Endothelial cell of hepatic sinusoid (primary cell): Measurements from ENCODE around the gene ARID5B.

Source experiments
- in situ Hi-C: cut with HindIII; loops from 2 replicates; pipeline ENCODE4 v1.10.0; 2017; ENCODE audit warnings: low sequenced_read_pairs

ARID5B gene

DNA sequence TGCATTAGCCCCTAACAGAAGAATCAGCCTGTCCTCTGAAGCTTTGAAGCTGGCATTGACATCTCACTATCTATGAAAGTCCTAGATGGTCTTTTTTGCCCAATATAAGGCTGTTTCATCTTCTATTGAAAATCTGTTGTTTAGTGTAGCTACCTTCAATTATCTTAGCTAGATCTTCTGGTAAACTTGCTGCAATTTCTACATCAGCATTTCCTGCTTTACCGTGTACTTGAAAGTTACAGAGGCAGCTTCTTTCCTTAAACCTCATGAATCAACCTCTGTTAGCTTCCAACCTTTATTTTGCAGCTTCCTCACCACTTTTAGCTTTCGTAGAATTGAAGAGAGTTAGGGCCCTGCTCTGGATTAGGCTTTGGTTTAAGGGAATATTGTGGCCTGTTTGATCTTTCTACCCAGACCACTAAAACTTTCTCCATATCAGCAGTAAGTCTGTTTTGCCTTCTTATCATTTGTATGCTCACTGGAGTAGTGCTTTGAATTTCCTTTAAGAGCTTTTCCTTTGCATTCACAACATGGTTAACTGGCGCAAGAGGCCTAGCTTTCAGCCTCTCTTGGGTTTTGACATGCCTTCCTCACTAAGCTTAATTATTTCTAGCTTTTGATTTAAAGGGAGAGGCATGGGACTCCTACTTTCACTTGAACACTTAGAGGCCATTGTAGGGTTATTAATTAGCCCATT lies 32.5 kb downstream of the ARID5B start:
- in situ Hi-C loops, result no loop called here

DNA sequence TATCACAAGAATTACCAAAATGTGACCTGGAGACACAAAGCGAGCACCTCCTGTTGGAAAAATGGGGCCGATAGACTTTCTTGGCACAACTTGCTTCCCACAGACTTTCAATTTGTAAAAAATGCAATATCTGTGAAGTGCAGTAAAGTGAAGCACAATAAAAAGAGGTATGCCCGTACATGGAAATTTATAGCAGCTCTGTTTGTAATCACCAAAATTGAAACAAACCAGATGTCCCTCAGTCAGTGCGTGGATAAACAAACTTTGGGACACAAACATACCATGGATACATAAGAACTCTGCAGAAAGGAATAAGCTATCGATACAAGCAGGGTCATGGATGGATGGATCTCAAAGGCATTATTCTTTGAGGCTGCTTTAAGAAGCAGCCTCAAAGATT lies 33.6 kb downstream of the ARID5B start:
- in situ Hi-C loops, result no loop called here

DNA sequence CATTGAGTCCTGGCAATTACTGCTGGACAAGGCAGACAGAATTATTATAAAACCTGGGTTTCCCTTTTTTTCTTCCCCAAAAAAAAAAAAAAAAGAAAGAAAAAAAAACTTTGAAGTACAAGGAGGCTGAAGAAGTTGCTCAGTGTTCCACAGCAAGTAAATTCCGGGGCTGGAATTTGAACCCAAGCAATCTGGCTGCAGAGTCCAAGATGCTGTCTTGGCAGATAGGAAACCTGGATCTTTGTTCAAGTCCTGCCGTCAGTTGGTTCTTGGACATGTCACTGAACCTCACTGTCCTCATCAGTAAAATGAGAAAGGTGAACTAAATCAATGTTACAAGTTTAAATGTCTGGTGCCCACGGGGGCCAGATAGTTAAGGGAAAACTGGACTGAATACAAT lies 35.3 kb downstream of the ARID5B start:
- in situ Hi-C loops, result no loop called here

DNA sequence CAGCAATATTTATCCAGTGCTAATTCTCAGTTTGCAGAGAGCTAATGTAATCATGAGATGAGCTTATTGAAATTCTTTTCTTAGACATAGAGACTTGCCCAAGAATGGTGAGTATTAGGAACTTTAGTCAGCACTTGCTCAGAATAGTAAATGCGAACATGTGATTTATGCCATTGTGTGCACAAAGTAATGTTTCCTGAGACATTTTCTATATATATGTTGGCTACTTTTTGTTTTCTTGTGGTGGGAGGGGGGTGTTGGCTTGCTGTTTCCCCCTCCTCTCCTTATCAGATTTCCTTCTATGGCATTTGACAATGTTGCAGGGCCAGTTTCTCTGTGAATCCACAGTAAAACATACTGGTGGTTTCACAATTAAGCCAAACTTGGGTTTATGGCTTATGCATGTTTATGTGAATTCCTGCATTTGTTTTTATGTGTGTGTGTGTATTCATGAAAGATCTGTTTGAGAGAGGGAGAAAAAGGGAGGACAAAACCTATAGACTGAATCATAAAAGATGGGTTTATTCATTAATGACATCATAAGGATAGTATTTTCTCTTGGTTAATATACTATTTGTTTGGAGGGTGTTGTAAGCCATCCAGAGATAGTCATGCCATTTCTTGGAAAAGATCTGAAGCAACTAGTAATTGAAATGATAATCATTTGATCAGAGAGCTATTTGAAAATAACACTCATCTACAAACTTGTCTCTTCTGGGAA lies 36.3 kb downstream of the ARID5B start:
- in situ Hi-C loops, result no loop called here

DNA sequence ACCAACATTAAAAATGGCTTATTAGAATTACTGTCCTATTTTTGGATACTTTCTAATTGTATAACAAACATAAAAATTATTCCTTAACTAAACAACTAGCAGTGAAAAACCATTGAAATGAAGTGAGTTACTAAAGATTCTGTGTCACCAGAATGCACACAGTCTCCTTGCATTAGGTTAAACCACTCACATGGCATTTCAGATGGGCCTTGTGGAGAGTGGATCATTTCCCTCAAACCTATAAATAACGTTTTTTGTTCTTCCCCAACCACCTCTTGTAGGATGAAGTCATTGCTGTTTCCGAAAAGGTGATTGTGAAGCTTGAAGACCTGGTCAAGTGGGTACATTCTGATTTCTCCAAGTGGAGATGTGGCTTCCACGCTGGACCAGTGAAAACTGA lies 38.4 kb downstream of the ARID5B start:
- in situ Hi-C loops, result no loop called here

DNA sequence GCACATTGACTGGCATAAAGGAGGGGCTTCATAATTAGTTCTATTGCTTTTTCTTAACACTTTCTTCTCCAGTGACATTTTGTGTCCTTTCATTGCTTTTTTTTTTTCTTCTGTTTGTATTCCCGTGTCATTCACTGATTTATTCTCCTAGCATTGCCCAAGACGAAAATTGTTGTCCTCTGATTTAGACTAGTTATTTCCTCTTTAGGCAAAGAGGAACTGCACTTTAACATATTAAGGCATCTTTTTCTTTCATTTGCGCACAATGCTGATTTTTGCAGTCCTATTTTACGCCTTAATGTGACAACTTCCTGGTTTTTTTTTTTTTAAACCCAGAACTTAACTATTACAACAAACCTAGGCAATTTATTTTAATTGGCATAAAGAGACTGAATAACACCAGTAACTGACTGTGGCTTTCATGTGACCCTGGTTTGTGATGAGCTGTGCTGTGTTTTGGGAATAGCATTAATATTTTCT lies 39.7 kb downstream of the ARID5B start:
- in situ Hi-C loops, result no loop called here

DNA sequence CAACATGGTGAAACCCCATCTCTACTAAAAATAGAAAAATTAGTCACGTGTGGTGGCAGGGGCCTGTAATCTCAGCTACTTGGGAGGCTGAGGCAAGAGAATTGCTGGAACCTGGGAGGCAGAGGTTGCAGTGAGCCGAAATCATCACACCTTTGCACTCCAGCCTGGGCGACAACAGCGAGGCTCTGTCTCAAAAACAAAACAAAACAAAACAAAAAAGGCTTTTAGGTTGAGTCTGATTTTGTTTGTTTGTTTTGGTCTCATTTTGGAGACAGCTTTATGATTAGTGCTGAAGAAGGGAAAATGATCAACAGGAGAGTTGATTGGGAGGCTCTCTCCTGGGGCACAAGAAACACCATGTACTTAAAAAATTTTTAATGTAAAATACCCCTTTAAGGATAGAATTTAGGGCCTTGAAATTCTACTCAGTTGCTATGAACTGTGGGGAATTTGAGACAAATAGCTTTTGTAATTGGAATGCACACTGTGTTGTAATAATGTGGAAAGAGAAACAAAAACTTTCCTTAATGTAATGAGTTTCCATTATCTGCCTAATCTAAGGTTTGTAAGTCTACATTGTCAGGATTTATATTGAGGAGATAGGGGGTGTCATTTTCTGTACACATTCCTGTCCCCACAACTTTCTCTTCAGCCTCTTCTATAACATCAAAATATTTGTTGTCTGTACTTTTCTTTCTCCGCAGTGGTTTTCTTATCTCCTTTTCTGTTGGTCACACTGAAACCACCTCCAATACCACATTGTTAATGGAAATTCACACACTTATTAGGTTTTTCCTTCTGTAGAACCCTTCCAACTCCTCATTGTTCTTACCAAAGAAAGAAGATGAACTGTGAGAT lies 41.3 kb downstream of the ARID5B start:
- in situ Hi-C loops, result no loop called here

DNA sequence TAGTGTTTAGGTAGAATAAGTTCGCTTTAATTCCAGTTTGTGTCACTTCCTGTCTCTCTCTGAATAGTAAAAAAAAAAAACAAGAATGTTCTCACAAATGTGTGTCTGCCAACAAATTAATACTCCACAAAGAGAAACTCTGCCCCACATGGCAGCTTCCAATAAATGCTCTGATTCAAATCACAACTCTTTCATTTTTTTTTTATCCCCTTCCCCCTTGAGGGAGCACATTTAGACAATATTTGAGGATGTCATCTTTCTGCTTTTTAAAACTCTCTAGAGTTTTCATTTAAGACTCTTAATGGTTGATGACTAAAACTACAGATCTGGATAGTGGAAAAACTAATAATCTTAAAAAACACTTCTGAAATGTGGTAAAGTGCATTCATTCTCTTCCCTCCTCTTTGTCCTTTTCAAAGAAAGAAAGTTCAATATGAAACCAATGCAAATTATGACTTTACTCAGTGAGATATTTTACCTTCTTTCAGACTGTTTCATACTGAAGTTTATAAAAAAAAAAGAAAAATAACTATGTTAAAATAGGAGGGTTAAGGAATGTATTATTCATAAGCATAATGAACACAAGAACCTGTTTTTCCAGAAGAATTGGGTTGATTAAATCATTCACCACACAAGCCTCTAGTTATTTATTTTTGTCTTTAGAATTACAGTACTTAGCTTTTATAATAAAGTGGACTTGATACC lies 42.3 kb downstream of the ARID5B start:
- in situ Hi-C loops, result no loop called here

DNA sequence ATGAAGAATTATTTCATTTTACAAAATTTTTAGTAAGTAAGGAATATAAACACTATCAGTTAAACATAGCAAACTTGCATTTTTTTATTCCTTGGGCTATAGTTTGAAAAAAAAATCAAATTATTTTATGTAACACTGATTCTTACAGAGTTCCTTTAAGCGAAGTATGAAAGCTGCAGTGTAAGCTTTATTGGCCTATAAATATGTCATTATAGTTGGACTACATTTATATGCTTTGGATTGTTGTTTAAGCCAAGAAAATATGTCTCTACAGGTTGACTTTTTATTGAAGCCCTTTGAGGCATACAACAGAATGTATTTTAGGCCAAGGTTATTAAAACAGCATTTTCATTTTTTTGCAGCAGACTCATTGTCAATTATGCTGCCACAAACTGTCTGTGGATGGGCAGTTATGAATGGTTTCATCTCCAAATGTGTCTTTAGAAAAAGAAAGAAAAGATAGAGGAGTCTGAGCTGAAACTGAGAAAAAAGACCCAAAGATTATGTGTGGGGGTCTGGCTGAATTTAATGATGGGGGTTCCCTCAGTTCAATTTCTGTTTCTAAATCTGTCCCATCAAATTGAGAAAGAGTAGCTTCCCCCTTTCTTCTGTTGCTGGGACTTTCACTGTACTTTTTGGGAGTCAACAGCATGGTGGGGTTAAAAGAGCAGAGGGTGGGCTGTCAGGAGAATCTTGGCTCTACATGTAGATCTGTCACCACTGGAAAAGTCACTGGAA lies 43.1 kb downstream of the ARID5B start:
- in situ Hi-C loops, result no loop called here

DNA sequence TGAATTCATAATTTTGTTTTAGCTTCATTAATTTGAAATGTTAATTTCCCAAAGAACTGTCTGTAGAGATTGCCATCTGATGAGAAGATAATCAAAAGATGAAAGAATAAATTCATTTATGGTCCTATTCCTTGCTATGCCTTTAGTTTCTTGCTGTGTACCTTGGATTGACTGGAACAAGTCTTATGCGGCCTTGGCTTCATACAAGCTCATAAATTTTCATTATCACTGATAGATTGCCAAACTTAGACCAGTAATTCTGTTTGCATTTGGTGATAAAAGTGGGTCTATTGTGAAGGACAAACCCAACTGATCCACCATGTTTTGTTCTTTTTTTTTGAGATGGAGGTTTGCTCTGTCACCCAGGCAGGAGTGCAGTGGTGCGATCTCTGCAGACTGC lies 48.2 kb downstream of the ARID5B start:
- in situ Hi-C loops, result no loop called here

DNA sequence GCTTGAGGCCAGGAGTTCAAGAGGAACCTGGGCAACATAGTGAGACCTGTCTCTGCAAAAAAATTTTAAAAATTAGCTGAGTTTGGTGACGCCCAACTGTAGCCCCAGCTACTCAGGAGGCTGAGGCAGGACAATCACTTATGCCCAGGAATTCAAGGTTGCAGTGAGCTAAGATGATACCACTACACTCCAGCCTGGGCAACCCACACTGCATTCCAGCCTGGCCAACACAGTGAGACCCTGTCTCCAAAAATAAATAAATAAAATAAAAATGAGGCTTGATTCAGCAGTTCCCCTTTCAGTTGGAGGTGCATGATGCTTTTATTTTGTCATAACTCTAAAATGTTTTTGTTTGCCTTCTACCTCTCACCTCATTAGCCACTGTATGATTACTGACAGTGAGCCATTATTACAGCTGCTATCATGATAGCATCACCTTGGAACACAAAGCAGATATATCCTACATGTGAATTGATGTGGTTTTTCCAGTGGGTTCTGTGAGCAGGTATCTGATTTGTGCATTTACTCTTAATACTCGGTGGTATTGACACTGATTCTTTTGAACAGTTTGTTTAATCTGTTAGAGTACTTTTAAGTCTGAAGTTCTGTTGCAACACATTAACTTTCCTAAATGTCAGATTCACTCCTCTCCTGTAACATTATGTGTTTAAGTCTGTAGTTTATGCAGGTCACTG lies 49.1 kb downstream of the ARID5B start:
- in situ Hi-C loops, result no loop called here

DNA sequence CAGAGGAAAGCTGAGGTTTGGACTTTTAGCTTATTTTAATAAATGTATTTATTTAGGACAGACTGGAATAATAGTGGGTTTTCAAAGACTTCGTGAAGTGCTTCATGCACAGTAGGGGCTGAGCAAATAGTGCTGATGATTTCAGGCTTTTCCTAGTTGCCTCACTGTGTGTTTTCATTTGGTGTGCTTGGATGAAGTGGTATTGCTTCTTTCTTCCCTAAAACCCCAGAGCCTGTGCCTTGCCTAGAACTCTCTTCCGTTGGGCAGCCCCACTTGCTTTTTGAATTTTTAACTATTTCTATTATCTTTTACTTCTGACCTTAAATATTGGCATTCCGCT lies 49.6 kb downstream of the ARID5B start:
- in situ Hi-C loops, result no loop called here

DNA sequence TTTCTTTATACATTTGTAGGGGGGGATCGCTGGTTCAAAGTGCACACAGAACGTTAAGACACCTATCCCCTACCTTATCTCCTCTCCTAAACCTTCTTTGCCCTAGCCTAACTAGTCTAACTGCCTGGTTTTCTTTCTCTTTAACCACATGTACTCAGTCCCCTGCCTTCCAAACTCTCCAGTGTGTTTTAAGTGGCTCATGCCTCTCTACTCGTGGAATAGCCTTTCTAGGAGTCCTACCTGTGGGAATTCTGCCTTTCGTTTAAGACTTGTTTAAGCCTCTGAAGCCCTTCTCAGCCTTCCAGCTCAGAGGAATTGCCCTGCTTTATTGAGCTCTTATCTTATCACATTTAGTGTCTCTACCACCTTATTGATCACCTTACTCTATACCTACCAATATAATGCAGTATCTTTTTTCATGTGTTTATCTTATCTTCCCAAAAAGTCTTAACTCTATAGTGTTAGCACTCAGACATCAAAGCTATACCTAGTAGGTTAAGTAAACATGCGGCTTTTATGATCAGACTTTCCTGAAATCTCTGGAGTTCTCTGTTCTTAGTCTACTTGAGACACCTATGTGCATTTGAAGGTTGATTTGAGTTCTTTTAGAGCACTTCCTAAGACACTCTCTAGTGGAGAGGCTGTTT lies 50.7 kb downstream of the ARID5B start:
- in situ Hi-C loops, result no loop called here

DNA sequence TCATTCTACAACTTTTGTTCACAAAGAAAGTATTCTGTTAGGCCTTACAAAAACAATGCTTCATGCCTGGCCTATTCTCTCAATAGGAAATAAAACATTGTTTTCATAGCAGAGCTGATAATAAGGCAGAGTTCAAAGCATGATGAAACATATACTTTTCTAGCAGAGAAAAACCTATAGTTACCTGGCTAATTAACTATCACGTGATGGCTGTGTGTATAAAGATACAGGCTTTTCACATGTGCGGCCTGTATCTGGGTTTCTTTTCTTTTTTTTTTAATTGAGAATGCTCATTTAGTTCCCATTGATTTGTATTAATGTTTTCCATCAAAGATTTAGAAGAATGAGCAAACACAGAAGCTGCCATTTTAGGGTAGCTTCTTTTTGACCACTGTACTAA lies 51.7 kb downstream of the ARID5B start:
- in situ Hi-C loops, result no loop called here

DNA sequence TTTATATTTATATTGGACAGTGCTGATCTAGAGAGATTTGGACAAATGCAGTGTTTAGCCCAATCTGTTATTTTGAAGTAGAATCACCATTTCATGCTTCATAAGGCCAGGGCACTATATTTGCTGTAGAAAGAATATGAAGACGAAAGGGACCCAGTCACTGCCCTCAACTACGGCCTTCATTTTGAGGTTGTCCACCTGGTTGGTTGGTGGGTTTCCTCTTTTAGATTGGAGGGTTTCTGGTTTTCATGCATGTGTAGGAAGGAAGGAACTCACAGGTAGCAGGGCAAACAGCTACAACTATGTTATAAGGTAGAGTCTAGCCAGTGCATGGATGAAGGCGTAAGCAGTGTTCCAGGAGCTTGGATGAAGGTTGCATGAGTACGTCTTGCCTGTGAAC lies 56.3 kb downstream of the ARID5B start:
- in situ Hi-C loops, result no loop called here

DNA sequence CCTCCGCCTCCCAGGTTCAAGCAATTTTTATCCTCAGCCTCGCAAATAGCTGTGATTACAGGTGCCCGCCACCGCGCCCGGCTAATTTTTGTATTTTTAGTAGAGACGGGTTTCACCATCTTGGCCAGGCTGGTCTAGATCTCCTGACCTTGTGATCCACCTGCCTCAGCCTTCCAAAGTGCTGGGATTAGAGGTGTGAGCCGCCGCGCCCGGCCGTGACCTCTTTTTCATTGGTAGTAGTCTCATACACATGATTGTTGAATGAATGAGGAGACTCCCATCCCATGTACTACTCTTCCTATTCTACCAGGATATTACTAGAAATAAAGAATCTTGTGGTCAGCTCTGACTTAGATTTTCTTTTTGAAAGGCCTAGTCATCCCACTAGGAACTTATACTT lies 56.8 kb downstream of the ARID5B start:
- in situ Hi-C loops, result no loop called here

DNA sequence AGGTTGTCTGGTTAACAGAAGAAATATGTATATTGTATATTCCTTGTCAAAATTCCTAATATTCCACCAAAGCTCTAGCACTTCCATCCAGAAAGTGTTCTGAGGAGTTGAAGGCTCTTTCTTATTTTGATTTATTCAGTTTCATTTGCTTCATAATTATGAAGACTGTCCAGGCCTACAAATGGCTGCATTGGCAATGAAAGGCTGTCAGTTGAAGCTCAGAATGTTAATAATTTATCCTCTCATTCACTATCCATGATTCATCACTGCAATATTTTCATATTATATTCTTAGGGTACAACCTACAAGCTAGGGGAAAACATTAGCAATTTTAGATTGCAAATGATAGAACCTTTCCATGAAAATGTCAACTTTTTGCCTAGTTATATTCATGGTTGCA lies 57.3 kb downstream of the ARID5B start:
- in situ Hi-C loops, result no loop called here

DNA sequence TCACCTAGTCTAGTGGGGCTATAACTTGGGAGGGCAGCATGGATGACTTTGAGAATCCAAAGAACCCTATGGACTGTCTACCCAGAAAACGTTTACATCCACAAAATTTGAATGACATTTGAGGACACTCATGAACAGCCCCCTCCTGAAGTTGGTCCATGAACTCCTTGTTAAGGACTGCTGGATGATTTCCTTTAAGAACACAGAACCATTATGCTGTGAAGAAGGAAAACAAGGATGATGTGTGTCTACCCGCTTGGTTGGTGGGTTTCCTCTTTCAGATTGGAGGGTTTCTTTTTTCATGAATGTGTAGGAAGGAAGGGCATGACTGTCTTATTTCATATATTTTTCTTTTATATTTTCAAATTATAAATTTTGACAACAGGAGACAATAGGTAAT lies 58.3 kb downstream of the ARID5B start:
- in situ Hi-C loops, result no loop called here

DNA sequence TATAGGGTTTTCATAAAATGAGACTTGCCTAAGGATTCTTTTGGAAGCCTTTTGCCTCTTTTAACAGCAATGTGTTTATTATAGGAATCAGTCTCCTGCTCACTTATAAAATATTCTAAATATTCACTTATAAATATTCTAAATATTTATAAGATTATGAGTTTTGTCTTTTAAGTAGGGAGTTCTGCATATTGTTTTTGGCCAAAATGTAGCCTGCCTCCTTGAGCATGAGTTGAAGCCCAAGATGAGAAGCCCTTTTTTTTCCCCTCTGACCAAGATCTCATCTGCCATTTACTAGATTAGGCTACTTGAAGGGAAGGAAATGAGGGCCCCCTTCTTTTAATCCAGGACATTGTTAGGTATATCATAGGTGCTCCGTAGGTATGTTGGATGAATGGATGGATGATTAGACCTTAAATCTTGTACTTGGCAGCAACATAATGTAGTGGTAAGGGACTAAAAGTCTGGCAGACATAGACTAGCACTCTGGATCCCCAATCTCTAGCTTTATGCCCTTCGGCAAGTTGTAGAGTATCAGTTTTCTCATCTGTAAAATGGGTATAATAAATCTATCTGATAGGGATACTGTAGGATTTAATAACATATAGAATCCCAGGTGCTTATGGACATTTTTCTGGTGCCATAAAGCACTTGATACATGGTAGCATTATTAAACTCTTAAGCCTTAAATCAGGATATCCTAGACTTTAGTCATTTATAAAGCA lies 59.1 kb downstream of the ARID5B start:
- in situ Hi-C loops, result no loop called here
